GM12801 (cell line): ENCODE measurements around the gene GRHPR.

Source experiments
- TF ChIP-seq, protein P1 (sequence below): IDR thresholded peaks from one replicate; pipeline ENCODE4 v1.5.1; 2011; ENCODE audit warnings: control low read depth; ENCODE audit not compliant: insufficient read length; ENCODE audit errors: extremely low read depth

Gene GRHPR

DNA sequence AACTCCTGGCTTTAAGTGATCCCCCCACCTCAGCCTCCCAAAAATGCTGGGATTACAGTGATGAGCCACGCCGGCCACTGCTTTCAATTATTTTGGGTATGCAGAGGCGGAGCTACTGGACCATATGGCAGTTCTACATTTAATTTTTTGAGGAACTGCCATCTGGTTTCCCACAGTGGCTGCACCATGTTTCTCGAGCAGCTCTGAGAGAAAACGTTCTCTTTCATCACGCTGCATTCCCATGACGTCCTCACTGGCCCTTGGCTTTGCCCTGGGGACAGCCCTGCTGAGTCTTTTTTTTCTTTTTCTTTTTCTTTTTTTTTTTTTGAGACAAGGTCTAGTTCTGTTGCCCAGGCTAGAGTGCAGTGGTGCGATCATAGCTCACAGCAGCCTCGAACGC is 35.5 kb upstream of the GRHPR start:
- TF ChIP-seq, protein P1, sequence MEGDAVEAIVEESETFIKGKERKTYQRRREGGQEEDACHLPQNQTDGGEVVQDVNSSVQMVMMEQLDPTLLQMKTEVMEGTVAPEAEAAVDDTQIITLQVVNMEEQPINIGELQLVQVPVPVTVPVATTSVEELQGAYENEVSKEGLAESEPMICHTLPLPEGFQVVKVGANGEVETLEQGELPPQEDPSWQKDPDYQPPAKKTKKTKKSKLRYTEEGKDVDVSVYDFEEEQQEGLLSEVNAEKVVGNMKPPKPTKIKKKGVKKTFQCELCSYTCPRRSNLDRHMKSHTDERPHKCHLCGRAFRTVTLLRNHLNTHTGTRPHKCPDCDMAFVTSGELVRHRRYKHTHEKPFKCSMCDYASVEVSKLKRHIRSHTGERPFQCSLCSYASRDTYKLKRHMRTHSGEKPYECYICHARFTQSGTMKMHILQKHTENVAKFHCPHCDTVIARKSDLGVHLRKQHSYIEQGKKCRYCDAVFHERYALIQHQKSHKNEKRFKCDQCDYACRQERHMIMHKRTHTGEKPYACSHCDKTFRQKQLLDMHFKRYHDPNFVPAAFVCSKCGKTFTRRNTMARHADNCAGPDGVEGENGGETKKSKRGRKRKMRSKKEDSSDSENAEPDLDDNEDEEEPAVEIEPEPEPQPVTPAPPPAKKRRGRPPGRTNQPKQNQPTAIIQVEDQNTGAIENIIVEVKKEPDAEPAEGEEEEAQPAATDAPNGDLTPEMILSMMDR: no peak

DNA sequence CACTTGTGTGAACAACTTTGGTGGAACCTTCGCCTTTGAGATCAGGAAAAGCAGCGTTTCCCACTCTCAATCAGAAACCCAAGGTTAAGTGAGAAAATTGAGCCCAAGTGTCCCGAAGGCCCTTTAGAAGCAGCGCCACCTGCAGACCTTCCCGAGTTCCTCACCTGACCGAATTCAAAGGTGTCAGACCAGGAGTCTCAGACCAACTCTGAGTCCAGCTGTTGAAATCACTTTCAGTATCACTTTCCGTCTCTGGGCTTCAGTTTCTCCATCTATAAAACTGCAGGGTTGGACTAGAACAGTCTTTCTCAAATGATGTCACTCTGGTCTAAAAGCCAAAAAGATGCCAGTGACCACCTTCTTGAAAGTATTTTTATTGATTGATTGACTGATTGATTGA is 31.7 kb upstream of the GRHPR start:
- TF ChIP-seq, protein P1: no peak

DNA sequence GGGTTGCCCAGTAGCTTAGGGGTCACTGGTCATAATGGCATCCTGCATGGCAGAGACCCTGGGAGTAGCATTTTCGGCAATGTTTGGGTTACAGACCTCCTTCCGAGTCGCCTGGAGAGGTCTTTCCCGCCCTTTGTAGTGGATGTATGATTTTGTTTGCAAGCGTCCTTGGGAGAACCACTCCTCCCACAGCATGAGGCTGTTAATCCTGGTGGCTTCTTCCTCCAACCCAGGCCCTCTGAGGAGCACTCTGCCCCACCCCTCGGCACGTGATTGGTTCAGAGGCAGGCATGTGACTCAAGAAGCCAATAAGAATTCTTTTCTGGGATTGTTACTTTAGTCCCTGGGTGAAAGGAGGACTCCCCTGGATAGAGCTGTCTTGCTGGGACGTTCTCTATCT is 30.2 kb upstream of the GRHPR start:
- TF ChIP-seq, protein P1: no peak

DNA sequence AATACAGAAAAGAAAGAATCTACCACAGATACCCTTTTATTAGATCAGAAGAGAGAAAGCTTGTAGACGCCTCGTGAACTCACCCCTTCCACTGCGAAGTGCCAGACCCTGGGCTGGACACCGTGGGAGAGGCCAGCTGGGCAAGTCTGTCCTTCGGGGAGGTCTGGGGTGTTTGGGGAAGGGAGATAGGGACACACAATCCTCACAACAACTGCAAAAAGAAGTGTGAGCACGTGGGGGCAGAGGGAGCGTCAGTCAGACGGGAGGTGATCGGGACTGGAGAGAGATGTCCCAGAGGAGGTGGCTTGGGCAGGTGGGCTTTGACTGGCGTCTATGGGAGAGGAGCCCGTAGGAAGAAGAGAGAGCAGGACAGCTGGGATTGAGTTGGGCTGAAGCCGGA is 27.3 kb upstream of the GRHPR start:
- TF ChIP-seq, protein P1: no peak

DNA sequence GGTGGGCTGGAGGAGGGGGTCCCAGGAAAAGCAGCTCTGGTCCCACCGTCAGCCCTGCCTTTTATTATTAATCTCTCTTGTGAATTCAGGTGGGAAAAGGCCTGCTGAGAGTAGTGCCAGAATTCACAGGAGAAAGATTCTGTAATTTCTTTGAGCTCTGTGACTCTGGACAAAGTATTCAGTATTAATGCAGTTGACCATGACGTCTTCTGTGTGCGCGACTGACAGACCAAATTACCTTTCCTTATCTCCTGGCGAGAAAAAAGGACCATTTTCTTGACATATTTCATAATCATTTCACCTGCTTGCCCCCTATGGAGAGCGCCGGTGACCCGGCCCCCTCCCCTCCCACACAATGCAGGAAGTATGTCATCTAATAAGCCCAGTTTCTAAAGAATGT is 26.8 kb upstream of the GRHPR start:
- TF ChIP-seq, protein P1: no peak

DNA sequence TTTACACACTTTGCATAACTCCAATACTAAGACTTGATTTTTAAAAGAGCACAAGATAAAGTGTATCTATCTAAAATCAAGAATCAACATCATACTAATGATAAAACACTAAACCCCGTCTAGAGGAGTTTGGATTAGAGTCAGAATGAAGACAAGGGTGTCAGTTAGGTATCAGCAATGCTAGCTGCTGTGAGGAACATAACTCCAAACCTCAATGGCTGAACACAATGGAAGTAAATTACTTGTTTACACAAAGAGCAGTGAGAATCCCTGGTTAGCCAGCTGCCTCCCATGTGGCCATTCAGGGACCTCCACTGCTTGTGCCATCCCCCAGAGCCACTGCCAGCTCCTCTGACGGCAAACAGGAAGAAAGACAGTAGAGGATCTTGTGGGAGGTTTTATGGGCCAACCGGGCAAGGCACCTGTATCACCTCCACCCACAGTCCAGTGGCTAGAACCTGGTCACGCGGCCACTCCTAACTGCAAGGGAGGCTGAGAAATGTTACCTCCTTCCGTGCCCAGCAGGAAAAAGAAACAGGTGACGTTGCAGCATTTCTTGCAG is 24.0 kb upstream of the GRHPR start:
- TF ChIP-seq, protein P1: no peak

DNA sequence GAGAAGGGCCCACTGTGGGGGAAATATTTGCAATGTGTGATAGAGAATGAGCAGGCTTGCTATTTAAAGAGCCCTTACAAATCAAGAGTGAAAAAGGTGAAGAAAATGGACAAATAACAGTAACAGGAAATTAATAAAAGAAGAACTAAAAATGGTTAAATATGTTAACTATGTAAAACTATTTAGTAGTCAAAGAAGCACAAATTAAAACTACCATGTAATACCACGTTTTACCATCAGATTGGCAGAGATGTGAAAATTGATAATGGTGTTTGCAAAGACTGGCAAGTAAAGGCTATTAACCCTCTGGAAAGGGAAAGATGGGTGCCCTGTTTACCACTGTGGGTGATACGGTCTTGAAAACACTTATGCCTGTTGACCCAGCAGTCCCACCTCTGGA is 23.2 kb upstream of the GRHPR start:
- TF ChIP-seq, protein P1: no peak
